ENCODE results near the gene NUMBL. TPM values are rescaled to one million over a fixed set of nuclear protein-coding genes. Genes with fewer than 3 reads are reported as not detected.

Gene NUMBL
- total and polyA plus RNA-seq, 9 of the 15 experiments (the other 6 are each of a cell fraction or from before 2014, with no cell fraction given), result 0.39 to 38.6 (median 6.6) TPM

DNA sequence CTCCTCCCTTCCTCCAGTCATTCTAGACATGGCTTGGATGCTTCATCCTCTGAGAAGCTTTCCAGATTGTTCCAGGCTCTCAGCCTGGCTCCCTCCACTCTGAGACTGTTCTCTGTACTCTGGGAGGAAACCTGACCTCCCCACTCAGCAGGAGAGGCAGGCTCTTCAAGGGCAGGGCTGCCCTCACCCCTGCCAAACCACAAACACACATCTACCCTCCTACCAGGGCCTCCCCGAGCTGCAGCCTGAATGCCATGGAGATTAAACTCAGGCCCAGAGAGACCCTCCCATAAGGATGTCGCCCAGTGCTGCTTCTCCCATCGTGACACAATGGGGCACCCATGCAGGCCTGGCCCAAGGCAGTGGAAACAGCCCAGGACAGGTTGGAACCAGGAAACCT, 16.2 kb downstream of the NUMBL start (continued):
- TF ChIP-seq, protein P1, sequence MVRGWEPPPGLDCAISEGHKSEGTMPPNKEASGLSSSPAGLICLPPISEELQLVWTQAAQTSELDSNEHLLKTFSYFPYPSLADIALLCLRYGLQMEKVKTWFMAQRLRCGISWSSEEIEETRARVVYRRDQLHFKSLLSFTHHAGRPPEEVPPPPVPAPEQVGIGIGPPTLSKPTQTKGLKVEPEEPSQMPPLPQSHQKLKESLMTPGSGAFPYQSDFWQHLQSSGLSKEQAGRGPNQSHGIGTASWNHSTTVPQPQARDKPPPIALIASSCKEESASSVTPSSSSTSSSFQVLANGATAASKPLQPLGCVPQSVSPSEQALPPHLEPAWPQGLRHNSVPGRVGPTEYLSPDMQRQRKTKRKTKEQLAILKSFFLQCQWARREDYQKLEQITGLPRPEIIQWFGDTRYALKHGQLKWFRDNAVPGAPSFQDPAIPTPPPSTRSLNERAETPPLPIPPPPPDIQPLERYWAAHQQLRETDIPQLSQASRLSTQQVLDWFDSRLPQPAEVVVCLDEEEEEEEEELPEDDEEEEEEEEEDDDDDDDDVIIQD (CRISPR knock-in tag; IDR thresholded peaks at IDR 0.05), result no peak
- TF ChIP-seq, protein P2, sequence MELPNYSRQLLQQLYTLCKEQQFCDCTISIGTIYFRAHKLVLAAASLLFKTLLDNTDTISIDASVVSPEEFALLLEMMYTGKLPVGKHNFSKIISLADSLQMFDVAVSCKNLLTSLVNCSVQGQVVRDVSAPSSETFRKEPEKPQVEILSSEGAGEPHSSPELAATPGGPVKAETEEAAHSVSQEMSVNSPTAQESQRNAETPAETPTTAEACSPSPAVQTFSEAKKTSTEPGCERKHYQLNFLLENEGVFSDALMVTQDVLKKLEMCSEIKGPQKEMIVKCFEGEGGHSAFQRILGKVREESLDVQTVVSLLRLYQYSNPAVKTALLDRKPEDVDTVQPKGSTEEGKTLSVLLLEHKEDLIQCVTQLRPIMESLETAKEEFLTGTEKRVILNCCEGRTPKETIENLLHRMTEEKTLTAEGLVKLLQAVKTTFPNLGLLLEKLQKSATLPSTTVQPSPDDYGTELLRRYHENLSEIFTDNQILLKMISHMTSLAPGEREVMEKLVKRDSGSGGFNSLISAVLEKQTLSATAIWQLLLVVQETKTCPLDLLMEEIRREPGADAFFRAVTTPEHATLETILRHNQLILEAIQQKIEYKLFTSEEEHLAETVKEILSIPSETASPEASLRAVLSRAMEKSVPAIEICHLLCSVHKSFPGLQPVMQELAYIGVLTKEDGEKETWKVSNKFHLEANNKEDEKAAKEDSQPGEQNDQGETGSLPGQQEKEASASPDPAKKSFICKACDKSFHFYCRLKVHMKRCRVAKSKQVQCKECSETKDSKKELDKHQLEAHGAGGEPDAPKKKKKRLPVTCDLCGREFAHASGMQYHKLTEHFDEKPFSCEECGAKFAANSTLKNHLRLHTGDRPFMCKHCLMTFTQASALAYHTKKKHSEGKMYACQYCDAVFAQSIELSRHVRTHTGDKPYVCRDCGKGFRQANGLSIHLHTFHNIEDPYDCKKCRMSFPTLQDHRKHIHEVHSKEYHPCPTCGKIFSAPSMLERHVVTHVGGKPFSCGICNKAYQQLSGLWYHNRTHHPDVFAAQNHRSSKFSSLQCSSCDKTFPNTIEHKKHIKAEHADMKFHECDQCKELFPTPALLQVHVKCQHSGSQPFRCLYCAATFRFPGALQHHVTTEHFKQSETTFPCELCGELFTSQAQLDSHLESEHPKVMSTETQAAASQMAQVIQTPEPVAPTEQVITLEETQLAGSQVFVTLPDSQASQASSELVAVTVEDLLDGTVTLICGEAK (IDR thresholded peaks at IDR 0.05), result no peak
- TF ChIP-seq, protein P2 (CRISPR knock-in tag; IDR thresholded peaks at IDR 0.05), result no peak
- TF ChIP-seq PTRF (tag; IDR thresholded peaks at IDR 0.05) (no peak), SRSF9 (IDR thresholded peaks at IDR 0.05; ENCODE audit: borderline replicate concordance, low read depth, low read length) (no peak)
- TF ChIP-seq, protein P3, sequence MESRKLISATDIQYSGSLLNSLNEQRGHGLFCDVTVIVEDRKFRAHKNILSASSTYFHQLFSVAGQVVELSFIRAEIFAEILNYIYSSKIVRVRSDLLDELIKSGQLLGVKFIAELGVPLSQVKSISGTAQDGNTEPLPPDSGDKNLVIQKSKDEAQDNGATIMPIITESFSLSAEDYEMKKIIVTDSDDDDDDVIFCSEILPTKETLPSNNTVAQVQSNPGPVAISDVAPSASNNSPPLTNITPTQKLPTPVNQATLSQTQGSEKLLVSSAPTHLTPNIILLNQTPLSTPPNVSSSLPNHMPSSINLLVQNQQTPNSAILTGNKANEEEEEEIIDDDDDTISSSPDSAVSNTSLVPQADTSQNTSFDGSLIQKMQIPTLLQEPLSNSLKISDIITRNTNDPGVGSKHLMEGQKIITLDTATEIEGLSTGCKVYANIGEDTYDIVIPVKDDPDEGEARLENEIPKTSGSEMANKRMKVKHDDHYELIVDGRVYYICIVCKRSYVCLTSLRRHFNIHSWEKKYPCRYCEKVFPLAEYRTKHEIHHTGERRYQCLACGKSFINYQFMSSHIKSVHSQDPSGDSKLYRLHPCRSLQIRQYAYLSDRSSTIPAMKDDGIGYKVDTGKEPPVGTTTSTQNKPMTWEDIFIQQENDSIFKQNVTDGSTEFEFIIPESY (CRISPR knock-in tag; IDR thresholded peaks at IDR 0.05), result no peak

Measured in K562 (cell line).